Measurements from ENCODE around the gene G6PC3.
A peak's percentile ranks its signal among the peaks of the same experiment; 100 is the strongest.

Gene G6PC3

DNA sequence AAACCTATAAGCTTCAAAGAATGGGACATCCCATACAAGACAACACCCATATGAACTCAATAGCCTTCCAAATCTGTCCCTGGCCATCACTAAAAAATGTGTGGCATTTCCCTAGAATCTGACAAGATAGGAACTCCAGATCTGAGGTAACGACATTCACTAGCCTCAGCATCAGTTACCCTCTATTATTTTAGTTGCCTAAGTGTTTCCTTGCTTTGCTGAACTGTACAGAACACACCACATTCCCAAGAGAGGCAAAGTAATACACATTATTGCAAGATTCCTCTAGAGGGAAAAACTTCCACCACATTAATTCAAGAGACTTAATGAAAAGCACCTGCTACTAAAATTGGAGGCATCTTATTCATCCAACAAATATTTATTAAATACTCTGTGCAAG is 9.1 kb upstream of the G6PC3 start:
- no peak for DNase-seq

DNA sequence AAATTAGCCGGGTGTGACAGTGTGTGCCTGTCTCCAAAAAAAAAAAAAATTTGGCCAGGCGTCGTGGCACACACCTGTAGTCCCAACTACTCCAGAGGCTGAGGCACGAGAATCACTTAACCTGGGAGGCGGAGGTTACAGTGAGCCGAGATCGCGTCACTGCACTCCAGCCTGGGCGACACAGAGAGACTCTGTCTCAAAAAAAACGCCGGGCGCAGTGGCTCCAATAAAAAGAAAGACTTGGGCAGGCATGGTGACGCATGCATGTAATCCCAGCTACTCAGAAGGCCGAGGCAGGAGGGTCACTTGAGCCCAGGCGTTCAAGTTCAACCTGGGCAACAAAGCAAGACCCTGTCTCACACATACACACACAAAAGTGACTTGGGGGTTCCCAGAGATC is 7.7 kb upstream of the G6PC3 start:
- no peak for DNase-seq

DNA sequence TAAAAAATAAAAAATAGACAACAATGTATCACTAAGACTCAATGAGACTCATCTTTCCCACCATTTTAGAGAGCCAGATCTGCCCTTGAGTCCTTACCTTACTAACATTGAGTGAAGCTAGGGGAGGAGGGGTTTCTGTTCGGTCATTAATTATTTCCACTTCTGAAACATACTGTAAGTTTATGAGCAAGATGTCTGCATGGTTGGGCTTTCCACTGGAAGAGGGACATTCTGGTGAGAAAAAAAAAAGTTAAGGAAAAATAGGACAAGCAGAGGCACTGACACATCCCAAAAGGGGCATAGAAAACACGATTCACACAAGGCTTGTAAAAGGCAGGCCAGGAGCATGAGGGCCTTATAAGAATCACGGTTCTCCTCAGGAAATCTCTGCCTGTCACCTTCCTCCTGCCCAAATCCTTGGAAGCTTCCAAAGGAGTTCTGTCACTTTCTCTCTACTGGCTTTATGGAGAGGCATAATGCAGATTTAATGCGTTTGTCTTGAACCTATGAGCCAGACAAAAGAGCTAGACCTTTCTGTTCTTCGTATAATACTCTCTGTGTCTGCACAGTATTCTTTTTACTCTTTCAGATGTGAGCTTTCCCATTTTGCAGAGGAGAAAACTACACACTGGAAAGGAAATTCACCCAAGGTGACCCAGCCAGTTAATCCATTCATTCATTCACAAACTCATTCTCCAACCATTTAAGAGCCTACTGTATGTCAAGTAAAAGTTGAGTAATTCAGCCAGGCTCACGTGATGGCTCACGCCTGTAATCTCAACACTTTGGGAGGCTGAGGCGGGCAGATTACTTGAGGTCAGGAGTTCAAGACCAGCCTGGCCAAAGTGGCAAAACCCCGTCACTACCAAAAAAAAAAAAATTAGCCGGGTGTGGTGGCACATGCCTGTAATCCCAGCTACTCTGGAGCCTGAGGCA is 6.6 kb upstream of the G6PC3 start:
- no peak for DNase-seq

DNA sequence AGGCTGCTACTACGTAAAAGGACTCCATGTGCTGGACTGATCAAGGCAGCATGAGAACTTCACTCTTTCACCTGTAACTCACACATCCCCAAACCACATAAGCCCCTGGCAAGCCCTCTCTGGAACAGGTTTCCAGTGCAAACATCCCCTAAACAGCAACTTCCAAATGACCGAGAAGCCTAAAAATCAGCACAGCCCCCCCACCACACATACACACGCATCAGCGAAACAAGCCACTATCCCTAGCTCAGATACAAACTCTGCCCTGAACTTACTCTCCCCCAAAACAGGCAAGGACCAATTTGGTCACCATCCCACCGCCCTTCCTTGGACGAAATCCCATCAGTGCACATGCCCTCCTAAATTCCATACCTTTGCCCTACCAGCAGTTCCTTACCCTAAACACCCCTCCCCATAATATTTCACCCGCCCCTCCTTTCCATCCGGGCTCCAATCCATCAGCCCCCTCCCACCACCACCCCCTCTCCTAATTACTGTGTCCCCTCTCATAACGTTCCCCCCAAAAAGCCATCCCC is 4.8 kb upstream of the G6PC3 start:
- DNase-seq, result no peak

DNA sequence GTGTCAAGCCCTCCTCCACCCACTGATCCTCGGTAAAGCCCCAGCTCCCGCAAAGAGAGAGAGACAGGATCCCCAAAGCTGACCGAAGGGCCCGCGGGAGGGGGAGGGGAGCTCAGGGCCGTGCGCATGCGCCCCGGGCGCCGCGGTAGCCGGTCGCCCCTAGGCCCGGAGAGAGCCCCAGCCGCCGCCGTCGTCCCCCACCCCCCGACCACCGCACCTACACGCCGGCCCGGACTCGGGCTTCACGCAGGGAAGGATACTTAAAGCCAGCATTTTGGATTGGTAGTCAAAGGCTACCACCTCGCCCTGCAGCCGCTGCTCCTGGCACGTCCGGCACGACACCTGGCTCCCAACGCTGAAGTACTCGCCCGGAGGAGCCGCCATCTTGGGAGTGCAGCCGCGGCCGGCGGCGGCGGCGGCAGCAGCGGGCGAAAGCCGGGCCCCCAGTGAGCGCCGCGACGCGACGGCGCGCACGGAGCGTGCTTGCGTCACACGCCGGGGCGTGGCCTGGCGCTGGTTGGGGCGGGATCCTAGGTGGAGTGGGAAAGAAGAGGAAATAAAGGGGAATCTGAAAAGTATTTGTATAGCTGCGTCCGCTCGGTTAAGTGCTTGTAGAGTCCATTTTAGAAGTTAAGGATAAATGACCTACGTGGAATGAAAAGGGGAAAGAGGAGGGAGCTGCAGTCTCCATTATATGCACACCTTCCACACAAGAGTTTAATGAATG is 4.2 kb upstream of the G6PC3 start, which contains the start of gene LSM12:
LSM12 (minus strand) TSS at position 468 of the 727 bp plus-strand sequence; CDS start at position 384, 84 bp downstream.
- peak; percentile 95 for DNase-seq

DNA sequence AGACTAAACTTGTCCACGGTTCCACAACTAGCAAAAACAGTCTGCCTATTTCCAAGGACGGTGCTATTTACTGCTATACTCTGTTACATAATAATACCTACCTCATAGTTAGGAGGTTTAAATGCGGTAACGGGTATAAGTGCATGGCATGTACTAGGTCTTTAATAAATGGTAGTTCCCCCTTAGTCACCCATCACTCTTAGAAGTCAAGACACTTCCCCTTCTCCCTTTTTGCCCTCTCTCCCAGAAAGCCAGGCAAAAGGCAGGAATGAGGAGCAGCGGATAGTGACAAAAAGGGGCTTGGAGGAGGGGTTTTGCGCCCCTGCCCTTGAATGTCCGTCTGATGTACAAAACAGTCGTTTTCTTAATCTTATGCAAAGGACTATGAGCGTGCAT is 3.0 kb upstream of the G6PC3 start:
- DNase-seq, result no peak

DNA sequence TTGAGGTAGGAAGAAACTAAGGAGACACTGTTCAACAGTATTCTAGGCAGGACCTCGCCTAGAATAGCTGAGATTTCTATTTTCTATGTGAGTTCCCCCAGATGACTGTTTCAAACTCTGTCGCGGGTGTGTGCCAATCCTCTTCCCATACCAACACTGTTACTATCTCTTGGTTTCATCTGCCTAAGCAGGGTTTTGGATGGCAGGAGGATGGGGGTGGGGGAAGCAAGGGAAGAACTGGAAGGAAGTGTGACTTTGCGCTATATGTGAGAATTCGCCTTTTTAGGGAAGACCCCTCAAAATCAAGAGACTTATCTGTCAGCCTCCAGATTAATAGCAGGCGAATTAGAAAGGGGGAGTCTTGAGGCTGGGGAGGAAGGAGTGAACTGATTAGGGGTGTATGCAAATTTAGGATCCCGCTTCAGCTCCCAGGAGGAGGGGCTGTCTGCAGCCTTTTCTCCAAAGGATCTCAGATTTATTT is 521 bp upstream of the G6PC3 start:
- no peak for DNase-seq

DNA sequence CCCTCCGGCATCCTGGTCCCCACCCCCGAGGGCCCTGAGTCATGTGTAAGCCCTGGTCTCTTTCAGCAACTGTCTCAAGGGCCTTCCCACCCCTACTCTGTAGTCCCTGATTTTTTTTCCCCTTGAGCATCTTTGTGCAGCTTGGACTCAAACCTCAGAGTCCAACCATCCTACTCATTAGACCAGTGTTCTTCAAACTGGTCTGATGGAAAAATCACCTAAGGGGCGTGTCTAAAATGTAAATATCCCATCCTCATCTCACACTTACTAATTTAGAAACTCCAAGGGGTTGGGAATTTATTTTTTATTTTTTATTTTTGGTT is 624 bp downstream of the G6PC3 start:
- DNase-seq, result no peak

DNA sequence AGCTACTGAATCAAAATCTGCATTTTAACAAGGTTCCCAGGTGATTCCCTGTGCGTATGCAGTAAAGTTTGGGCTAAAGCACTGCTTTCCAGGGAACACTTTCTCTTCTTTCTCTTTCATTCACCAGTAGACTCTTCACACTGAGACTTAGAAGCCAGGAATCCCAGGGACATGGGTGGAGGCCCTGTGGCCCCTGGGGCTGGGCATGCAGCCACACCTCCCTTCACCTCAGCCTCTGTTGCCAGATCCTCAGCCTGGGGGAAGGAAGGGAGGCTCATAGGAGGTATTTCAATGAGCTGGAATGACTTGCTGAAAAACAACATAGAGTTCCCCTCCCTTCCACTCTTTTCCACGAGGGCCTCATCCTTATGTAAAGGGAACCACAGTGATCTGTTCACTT is 1.2 kb downstream of the G6PC3 start:
- no peak for DNase-seq

DNA sequence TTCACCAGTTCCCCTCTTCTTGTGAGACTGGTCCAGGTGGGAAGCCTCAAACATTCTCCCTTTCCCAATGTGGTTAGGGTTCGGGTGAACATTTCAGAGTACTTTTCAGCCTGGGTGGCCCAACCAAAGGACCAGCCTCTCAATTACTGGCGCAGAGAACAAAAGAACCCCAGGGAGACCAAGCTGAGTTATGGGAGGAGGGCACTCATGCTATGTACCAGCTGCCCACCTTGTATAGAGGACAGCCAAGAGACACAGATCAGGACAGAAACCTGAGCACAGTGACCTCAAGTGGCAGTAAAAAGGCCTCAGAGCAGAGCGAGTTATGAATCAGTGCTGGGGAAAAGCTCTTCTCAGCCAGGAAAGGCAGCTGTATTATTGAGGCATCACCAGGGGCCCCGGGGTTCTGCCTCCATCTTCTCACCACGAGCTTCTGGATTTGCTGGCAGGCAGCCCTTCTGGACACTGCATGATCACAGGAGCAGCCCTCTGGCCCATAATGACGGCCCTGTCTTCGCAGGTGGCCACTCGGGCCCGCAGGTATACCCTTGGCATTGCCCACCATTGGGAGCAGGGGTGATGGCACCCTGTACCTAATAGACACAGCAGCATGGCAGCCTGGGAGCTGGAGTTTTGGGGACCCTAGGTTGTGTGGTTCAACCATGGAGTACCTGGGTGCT is 3.8 kb downstream of the G6PC3 start:
- no peak for DNase-seq

DNA sequence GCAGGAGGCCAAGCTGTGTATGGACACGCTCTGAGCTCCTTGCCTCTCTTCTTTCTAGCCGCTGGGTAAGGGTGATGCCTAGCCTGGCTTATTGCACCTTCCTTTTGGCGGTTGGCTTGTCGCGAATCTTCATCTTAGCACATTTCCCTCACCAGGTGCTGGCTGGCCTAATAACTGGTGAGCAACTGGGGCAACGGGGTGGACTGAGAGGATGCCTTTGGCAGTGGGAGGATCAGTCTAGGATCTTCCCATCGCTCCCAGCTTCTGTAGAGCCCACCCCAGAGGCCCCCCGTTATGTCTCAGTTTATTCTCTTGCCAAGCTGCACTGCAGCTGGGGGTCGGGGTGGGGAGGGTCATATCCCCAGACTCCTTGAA is 4.4 kb downstream of the G6PC3 start:
- DNase-seq, result no peak

DNA sequence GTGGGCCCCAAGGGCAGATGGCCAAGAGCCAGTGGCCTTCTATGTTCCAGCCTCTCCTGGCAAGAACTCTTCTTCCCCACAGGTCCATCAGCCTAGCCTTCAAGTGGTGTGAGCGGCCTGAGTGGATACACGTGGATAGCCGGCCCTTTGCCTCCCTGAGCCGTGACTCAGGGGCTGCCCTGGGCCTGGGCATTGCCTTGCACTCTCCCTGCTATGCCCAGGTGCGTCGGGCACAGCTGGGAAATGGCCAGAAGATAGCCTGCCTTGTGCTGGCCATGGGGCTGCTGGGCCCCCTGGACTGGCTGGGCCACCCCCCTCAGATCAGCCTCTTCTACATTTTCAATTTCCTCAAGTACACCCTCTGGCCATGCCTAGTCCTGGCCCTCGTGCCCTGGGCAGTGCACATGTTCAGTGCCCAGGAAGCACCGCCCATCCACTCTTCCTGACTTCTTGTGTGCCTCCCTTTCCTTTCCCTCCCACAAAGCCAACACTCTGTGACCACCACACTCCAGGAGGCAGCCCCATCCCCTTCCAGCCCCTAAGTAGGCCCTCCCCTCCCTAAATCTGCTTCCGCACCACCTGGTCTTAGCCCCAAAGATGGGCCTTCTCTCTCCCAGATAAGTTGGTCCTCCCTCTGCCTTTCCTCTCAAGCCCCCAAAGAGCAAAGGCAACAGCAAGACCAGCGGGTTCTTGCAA is 5.2 kb downstream of the G6PC3 start:
- DNase-seq, result no peak

DNA sequence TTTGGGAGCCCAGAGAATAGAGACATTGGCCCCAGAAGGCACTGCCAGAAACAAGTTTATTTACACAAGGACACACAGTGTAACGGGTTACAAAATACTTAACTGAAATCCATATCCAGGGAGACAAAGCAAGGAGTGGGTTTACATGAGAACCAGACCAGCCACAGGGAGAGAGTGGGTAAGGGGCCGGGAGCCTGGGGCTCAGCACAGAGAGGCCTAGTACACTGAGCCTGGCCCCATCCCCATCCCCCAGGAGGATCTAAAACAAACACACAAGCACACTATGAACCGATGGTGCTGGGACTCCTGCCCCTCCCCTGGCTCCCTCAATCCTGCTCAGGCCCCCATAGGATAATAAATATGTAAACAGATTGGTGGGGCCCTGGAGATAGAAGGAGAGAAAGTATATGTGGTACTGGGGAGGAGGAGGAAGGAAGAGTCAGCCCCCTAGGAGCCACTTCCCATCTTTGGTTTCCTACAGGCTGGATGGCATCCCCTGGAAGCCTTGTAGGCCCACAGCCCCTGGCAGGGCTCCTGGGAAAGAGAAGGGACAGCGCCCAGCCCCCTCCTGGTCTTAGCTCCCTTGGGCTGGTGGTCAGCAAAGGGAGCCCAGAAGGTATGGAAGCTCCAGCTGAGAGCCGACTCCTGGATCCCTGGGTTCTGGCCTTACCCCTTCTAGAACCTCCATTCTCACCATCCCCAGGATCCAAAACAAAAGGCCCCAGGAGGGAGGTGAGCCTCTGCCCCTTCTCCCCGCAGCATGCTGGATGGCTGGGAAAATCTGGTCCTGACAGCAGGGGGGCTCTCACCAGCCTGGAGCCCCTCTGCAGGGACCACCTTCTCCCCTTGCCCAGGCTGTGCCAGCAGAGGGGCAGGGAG is 6.4 kb downstream of the G6PC3 start:
- no peak for DNase-seq

DNA sequence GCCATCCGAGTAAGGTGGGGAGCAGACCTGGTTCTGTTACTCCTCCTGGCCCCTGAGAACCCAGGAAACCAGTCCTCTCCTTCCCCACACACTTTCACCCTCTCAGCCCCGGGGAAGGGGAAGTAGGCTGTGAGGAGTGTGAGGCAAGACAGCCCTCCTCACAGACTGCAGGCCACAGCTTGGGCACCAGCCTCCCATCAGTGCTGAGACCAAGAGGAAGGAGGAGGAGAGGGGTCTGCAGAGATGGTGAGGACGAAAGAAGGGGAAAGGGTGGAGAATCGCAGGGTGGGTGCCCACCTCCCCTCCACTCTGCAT is 7.0 kb downstream of the G6PC3 start:
- no peak for DNase-seq

DNA sequence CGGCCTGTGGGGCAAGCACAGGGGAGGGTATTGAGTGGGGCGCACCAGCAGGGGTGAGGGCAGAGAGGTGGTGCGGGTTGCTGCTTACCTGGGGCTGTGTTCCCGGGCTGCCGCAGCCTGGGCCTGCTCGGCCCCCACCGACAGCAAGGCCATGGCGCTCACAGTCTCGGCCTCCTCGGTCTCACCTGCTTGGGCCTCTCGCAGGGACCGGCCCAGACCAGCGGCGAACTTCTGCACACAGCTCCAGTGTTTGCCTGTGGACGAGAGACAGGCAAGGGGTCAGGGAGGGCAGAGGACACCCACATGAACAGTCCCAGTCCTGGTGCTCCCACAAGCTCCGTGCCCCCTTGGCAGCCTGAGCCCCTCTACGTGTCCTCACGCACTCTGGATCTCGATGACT is 7.9 kb downstream of the G6PC3 start:
- no peak for DNase-seq

DNA sequence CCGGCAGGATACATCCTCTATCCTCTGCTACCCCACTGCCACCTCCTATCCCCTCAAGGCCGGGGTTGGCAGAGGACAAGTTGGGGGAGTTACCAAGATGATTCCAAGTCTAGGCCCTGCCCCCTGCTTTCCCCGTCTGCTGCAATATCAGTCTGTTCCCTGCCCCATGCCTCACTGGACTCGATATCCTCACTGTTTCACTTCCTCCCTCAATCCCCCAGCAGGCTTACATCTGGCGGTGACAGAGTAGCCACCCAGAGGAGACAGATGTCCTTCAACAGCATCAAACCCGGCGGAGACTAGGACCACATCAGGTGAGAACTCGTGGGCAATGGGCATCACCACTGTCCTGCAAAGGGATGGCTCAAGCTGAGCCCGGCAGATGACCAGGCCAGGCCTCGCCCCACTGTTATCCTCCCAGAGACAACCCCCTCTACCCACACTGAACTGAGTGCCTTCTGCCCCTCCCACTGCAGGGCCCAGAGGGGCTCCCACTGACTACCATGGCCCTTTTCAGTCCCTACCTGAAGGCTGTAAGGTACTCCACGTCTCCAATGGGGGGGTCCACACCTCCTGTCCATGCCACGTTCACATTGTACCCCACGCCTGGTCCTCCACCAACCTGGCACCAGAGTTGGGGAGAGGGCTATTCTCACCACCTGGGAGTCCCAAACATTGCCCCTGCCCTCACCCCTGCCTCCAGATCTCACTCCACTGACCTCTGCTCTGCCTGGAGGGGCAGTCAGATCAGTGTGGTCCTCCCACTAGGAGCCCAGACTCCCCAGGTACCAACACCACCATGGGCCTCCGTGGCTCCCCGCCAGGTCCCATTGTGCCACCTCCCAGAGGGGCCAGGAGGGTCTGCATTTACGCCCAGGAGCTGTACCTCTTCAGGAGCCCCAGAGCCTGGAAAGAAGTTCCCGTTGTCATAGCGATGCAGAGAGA is 9.6 kb downstream of the G6PC3 start:
- no peak for DNase-seq

DNA sequence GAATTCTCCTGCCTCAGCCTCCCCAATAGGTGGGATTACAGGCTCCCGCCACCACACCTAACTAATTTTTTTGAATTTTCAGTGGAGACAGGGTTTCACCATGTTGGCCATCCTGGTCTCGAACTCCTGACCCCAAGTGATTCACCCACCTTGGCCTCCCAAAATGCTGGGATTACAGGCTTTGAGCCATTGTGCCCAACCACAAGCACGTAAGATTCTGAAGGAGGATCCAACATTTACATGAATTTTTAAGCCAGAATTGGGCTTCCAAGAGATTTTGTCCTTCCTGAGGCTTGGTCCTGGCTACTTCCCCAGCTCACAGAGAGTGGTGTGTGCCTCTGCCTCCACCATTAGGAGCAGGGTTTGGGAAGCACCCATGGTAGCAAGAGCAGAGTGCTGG is 11.1 kb downstream of the G6PC3 start:
- DNase-seq, result no peak

DNA sequence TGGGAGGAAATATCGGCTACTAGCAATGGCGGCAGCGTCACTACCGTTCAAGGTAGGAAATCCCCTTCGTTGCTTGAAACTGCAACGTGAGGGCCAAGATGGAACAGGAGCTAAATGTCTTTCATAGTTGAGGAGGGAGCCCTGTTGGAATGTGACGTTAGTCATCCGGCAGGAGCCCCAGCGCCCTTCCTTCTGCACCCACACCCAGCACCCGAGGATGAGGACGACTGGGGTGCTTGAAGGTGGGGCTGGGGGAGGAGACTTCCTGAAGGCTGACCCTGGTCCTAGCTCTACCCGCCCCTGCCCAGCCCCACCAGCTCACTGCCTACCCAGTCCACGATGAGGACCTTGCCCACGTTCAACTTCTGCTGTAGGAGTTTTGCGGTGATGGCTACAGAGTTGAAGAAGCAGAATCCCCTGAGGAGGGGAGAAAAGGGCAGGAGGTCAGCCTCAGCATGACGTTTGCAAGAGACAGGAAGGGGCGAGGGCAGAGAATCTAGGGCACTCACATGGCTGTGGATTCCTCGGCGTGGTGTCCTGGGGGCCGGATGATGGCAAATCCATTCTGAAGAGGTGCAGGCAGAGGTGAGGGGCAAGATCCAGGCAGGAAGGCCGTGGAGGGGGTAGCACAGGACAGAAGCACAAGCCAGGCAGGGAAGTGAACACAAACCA is 11.9 kb downstream of the G6PC3 start:
- DNase-seq, result no peak

DNA sequence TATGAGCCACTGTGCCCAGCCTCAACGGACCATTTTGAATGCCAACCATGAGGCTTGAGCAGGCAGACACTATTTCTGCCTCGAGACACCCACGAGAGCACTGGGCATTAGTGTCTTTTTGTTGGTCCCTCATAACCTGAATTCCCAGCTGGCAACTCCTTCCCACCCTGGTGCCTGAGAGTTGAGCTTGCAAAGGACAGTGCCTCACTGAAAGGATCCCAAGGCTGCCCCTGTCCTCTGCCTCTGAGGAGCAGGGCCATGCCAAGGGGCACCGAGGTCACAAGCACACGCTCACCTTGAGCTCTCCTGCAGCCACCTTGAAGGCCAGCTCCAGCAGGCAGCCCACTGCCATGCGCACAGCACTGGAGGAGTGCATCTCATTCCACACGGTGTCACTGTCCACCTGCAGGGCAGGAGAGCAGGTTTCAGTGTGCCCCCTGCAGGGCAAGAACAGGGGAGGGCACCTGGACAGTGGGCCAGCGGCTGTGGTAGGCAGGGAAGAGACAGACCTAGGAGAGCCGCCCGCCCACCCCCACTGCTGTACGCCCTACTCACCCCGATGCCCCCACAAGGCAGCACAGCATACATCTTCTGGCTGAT is 12.8 kb downstream of the G6PC3 start:
- DNase-seq, result no peak

DNA sequence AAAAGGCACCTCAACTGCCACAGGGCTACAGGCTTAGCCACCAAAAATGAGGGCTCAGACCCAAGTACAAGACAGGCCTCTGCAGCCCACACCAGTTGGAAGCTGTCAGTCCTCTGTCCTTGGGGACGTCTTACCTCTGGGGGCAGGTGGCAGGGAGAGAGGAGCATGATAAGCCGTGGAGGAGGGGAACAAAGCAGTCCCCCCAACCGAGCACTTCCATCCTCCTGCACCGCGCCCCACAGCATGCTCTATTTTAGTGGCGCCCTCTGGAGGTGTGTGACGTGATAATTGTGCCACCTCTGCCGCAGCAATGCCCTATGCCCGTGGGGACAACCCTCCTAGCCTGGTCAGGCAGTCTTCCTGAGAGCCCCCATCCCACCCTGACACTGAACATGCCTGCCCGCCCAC is 13.6 kb downstream of the G6PC3 start:
- DNase-seq, result no peak

Data from right forelimb (tissue), 1 donor.